Hair follicle dermal papilla cell (primary cell): ENCODE results near the gene EFCAB14. TPM values are rescaled to one million over a fixed set of nuclear protein-coding genes. Genes with fewer than 3 reads are reported as not detected.

Experiments used
- total RNA-seq: library from RNA; depleted of rRNA; stranded (reverse); fragments of >200 nt; gene quantifications from 2 replicates; pipeline ENCODE4 v1.2.3, GENCODE V29; 2012

EFCAB14 gene
- 63.4 and 66.2 TPM in 2 replicates for total RNA-seq

GRCh38 chr1:46718727-46719622 is at the start of gene EFCAB14:
Gene EFCAB14, minus strand, starts transcription at chr1:46719114. Its CDS starts 1,027 bp downstream, at chr1:46718087.

GRCh38 chr1:46671554-46671953 is 47.4 kb downstream of the EFCAB14 start, which contains the start of gene TEX38:
Gene TEX38, plus strand, starts transcription at chr1:46671854. Its CDS starts 81 bp downstream, at chr1:46671935.

GRCh38 chr1:46667782-46668760 is 50.8 kb downstream of the EFCAB14 start, which contains the start of gene ATPAF1:
Gene ATPAF1, minus strand, starts transcription at chr1:46668364. Its CDS starts 42 bp downstream, at chr1:46668322.

Other genes with a start within 250 kb of the EFCAB14 start
- gene DMBX1, start 229.3 kb downstream of the EFCAB14 start, total RNA-seq = not detected in 2 replicates
- gene KNCN, start 167.5 kb downstream of the EFCAB14 start, total RNA-seq = not detected in 2 replicates
- gene MKNK1, start 114.8 kb downstream of the EFCAB14 start, total RNA-seq = 25.5 and 27.1 TPM in 2 replicates
- gene MOB3C, start 102.3 kb downstream of the EFCAB14 start, total RNA-seq = 13.4 and 16.7 TPM in 2 replicates
- gene ATPAF1, start 50.8 kb downstream of the EFCAB14 start, total RNA-seq = 46.1 and 47.1 TPM in 2 replicates
- not detected in 2 replicates for gene TEX38, start 47.3 kb downstream of the EFCAB14 start, total RNA-seq
- gene CYP4B1, start 79.9 kb upstream of the EFCAB14 start, total RNA-seq = not detected in 2 replicates
- not detected in 2 replicates for gene CYP4A11, start 222.4 kb upstream of the EFCAB14 start, total RNA-seq